ENCODE measurements around the gene CDKN2B-AS1.

Gene CDKN2B-AS1

DNA sequence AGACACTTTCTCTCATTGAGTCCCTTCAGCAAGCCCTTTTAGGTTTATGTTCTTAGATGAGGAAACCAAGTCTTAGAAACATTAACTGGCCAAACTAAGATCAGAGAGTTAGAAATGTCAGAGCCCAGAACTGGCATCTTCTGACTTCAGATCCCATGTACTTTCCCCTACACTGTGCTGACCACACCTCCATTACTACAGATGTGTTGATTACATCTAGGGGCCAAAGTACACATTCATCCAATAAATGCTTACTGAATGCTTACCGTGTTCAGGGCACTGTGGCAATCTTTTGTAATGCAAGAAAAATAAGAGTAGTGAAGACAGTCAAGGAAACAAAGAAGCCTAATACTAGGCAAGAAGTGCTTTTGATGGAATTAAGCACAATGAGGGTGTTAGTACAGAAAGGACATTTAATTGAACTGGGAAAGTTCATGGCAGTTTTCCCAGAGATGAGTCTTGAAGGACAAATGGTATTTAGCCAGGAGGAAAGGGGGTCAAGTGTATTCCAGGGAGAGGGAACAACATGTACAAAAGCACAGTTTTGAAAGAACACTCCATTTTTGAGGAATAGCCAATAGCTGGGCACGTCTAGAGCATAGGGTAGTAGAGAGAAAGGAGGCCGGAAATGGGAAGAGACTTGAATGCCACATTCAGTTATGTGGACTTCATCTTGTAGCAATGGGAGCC lies 104.2 kb downstream of the CDKN2B-AS1 start:
- DNase-seq, result no peak

DNA sequence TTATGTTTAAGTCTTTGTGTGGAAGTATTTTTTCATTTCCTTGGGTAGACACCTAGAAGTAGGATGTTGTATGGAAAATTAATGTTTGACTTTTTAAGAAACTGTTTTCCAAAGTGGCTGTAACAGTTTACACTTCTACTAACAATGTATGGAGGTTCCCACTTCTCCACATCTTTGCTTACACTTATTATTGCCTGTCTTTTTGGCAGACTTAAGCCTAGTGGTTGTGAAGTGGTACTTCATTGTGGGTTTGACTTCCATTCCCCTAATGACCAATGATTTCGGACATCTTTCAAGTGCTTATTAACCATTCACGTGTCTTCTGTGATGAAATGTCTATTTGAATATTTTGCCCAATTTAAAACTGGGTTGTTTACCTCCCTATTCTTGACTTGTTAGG lies 106.0 kb downstream of the CDKN2B-AS1 start:
- DNase-seq, result no peak

DNA sequence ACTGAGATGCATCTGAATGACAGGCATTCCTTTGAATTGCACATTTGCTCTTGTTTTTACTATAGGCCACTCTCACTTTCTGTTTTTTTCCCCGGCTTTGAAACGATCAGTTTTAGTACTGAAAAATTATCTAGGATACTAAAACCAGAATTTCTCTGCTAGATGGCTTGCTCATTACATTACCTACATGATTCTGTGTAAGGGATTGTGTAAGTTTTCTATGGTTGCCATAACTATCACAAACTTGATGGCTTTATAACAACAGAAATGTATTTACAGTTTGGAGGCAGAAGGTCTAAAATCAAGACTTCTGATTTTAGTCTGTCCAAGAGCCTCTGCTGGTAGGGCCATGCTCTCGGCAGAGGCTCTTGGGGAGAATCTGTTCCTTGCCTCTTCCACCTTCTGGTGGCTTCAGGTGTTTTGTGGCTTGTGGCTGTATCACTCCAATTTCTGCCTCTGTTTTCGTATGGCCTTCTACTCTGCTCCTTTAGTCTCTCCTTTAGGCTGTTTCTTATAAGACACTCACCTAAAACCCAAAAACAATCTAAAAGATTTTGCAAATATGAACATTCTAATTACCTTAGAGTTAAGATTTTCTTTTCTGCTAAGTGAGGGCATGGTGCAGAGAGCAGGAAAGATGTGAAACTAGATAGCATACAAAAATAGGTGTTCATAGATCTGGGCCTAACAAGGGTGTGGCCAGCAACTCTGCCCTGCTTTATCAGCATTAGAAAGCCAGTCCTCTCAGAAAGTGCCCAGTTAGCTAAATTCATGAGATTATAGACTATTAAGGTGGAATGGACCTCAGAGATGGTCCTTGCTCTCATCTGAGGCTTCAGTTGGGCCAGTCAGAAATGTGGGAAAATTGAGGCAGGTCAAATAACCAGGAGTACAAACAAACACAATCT lies 107.8 kb downstream of the CDKN2B-AS1 start:
- DNase-seq, result no peak

DNA sequence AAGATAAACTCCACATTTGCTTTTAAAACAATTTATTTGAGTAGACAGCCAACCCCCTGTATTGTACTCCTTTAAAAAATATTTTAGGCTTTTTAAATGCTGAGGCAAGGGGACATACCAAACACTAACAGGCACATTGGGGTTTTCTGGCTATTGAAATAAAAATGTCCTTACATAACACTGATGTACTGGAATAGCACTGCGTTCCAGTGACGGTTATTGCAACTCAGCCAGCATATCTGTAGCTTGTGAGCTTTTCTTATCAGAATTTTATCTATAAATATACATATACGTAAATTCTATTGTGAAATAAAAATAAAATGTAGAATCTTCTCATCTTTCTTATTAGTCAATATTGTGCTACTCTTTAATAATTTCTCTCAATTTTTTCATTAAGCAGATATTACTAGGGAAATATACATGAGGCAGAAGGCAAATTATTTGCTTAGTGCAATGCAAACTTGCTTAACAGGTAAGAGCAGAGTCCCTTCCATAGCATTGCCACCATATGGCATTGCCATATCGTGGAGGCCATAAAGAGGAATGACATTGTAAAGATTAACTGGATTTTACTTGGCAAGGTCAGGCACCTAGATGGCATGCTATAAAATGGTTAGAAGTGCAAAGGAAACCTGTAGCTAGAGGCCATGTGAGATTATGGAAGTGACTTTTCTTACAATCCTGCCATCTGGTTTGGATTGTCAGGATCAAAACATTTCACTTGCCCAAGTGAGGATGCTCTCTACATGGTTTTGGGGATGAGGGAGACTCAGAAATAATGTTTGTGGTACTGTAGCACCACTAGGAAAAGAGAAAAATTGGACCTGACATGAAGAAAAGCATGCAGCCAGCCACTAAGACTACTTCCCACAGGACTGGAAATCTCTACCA lies 109.3 kb downstream of the CDKN2B-AS1 start:
- no peak for DNase-seq

DNA sequence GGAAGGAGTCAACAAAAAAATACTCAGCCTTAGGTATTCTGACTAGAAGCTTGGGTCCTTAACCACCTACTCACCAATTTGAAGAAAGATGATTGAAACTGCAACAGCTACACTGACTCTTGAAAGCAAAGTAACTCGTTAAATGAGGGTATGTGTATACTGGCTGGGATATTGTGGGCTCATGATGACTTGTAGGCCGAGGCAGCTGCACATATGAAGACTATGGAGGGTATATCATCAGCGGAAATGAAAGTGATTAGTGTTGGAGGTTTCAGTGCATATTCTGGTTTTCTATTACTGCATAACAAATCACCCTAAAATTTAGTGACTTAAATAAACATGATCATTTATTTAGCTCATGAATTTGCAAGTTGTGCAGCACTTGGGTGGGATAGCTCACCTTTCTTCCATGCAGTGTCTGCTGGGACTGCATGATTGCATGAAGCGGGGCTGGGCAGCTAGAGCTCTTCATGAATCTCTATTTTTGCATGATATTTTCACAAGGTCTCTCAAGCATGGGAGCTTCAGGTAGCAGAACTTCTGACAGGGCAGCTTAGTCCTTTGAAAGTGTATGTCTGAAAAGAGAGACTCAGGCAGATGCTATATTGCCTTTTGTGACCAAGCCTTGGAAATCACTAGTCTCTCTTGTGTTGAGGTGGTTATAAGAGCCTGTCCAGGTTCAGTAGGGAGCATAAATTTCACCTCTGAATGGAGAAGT lies 110.6 kb downstream of the CDKN2B-AS1 start:
- no peak for DNase-seq

DNA sequence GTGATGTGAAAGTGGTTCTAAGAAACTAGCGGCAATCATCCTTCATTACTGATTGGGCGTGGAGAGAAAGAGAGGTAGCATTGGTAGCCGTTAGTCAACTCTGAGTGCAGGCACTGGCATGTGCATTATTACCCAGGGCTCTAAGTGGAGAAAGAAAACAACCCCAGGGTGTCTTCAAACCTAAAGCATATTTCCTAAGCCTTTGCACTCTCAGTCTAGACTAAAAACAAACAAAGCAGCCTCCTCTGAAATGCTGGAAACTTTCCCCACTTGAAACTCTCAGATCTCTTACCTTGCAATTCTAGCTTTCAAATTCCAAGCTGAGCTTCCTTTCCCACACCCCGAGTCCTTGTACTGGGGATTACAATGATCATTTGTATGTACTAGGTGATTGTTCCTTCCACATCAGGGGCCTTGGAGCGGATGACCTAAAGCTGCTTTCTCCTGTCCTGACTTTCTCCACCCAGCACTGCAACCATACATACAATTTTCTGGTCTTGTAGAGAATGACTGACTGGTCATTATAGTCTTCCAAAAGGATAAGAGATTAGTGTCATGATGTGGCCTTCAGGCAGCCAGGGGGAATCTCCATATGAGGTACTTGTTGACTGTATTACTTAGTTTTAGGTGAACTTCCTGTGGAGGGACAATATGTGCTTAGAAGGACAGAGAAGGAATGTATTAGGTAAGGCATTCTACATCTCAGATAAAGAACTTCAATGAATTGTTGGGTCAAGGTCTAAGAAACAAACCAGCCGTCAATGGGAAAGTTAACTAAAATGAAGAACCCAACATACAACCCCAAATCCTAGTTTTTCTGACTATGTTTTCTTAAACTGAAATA lies 112.8 kb downstream of the CDKN2B-AS1 start:
- no peak for DNase-seq

DNA sequence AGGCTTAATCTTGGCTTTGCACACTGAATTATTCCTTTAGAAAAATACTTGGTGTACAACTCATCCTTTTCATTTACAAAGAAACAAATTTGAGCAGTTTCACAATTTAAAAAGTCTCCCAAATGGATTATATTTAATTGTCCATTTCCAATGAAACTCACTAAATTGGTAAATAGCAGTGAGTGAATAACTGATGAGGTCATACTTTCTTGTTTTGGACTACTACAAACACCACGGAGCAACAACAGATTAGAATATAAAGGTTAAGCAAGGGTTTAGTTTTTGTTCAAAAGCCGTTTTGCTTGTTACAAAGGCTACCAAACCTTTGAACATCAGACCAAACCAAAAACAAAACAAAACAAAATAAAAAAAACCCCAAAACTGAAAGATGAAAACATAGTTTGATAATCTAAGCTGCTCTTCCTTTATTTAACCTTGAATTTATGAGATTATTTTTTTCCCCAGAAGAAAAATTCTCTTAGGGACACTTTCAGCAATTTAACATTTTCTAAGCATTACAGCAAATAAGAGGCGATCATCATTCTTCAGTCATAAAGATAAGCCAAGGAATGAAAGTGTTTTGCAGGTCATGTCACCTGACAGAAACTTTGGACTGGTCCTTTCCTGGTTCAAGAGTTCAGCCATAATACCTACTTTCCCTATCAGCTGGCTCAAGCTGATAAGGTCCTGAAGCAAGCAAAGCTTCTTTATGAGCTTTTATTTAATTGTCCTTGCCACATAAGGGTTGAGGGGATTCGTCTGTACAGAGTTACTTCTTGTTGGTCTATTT lies 114.2 kb downstream of the CDKN2B-AS1 start:
- no peak for DNase-seq

DNA sequence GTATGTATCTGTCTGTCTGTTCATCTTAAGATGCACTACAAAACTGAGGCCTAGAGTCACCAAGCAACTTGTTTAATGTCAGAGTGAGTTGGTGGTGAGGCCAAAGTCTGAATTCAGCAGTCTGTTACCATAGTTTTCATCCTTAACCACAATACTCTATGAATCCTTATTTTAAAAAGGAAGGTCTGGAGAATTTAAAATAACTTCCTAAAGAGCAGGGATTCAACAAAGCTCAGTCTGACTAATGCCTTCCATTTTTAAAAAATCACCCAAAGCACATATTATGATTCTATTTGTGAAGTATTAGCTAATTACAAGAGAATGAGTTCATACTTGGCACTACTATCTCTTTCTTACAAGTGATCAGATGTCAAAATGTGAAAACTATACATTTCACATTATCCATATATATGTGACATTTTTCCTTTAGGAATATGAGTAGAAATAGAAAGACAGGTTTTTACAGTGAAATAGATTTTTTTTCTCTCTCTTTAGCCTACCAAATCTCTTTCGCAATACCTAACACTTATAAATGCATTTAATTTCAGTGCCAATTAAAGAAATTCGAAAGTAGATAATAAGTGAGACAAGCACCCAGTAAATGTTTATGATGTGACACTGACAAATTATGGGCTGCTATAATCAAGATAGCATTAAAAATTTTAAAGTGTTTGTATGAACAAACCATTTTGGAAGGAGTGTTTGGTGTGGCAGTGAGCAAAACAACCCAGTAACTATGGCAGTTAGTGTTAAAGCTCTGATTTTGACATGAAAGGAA lies 116.8 kb downstream of the CDKN2B-AS1 start:
- DNase-seq, result no peak

DNA sequence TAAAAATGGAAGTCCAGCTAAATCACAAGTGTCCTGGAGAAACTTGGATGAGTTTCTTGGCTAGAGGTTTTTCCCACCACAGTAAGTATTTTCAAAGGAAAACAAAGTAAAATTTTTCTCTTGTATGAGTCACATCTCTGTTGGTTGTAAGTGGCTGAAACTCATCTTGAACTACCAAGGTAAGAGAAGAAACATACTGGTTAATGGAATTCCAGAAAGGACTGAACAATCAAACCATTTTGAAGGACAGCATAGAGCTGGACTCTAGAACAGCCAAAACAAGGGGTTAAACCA lies 117.3 kb downstream of the CDKN2B-AS1 start:
- no peak for DNase-seq

DNA sequence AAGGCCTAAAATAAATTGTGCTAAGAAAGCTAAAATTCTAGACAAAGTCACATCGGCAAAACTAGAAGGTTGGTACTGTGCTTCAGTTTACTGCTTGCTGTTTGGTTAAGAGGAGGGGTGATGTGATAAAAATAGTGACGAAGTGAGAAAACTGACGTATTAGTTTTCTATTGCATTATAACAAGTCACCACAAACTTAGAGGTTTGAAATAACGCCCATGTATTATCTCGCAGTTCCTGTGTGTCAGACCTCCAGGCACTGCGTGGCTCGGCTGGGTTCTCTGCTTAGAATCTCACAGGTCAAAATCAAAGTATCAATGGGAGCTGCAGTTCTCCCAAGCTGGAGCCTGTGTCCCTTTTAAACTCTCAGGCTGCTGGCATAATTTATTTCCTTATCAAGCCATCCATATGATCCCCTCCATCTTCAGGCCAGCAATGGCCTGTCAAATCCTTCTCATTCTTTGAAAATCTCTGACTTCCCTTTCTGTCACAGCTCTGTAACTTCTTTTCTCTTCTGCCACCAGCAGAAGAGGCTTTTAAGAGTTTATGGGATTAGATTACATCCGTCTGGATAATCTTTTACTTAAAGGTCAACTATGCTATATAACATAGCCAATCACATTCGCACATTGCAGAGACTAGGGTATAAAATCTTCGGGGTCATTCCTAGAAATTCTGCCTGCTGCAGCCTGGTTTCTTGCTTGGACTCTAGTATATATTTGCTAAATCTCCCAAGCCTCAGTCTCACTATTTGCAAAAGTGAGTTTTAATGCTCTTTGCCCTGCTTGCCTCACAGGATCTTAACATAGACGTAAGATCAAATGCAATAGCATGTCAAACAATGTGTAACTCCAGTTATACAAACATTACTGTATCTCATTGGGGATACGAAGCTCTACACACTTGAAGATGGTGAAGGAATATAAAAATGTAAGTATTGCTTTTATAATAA lies 118.6 kb downstream of the CDKN2B-AS1 start:
- DNase-seq, result no peak

DNA sequence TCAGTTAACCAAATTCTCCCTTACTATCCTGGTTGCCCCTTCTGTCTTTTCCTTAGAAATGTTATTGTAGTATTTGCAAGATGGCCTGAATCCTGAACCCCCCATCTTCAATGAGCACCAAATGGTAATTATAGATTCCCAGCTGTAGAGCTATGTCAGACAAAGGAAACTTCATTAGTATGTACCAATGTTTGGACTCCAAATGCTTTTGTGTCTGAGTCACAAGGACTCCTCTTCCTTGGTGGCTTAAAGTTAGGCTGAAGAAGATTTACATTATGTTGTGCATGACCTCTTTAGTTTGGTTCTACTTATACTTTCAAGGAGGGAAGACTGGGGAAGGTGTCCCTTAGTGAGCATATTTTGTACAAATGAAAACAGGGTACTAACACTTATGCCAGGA lies 120.4 kb downstream of the CDKN2B-AS1 start:
- DNase-seq, result no peak

DNA sequence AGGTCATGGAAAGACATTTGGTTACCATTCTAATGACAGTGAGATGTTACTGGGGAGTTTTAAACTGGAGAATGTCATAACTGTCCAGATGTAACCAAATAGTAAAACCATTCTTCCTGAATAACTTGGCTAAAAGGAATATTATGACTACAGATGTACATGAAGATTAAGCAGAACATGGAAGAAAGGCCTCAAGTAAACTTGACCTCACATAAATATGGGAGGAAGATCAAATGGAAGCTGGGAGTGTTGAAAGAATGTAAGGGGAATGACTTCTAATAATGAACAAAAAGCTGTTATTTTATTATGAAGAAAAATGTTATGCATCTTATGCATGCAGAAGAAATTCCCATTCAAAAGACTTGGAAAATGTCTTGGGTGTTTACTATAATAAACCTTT lies 122.2 kb downstream of the CDKN2B-AS1 start:
- no peak for DNase-seq

DNA sequence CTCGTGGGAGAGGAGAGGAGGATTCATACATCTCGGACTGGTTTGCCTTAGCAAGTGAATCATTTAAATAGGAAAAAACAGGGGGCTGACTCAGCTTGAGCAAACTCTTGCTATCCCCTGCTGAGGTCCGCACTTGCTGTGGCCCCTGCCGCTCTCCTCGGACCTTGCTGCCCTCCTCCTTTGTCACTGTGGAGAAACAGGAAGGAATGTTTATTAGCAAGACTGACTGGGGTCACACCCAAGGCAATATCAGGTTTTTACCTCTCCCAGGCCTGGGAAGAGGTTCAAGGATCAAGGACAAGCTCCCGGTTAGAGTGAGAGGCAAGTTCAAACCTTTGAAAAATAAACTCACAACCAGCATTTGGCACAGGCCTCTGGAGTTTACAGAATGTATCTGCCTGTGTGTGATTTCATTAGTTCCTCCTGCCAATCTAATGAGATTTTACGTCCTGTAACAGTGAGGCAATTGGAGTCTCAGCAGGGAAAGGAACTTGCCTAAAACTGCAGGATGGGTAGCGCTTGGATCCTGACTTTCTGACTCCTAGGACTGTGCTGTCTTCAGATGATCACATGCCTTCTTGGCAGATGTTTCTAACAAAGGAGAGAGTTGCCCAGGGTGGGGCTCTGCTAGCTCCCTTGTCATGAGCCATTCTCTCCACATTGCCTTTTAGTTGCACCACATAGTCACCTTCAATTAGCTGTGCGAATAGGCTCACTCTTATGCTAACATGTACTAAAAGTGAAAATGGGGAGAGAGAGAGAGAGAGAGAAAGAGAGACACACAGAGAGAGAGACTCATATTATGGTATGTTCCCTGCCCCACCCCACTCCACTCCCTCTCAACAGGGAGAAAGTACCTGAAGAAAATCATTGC lies 123.2 kb downstream of the CDKN2B-AS1 start:
- DNase-seq, result no peak

DNA sequence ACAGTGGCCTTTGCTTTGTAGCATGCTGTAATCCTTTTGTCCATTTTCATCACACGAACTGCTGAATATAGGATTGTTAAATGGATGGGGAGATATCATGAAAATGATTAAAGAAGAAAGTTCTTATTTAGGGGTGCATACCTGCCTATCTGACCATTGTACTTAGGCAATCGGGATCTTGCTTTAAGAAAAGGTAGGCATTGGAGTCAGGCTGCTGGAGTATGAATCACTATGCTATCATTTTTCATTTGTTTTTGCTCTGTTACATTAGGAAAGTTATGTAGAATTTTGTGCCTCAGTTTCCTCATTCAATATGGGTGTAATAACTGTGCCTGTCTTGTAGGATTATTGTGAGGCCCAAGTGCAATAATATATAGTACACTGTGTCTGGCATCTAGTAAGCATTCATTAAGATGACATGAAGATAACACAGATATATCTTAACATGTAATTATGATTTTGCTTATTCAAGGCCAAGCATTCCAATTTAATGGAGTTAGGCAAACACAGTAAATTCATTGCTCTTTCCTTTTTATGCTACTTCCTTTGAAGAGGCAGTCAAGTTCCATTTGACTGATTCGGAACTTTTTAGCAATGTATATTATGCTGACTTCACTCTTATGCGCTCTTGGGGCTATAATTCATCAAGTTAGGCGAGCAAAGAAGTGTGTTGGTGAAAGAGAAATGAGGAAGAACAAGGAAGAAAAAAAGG lies 124.4 kb downstream of the CDKN2B-AS1 start:
- DNase-seq, result no peak

DNA sequence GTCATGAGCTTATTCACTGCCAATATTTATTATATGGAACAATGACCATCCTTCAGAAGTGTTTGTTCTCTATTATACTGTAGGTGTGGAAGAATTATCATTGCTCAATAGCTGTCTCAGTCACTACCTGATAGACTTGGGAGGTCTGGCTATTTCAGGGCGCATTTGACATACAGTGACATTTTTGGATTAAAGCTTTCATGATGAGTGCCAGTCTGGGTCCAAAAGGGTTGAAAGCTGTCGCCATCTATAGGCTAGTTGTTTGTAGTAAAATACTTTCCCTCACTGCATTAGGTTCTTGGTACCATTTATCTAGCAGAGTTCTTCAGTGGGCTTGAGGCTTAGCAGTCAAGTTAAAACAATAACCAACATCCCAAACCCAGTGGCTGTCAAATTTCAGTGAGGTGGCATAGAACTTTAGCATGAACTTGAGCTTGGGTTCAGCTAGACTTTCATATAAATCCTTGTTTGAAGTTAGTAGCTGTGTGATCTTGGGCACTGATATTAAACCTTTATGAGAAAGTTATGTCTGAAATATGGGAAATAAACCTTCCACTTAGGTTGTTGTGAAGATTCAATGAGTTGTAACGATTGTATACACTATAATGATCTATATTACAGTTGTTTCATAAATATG lies 125.0 kb downstream of the CDKN2B-AS1 start:
- no peak for DNase-seq

DNA sequence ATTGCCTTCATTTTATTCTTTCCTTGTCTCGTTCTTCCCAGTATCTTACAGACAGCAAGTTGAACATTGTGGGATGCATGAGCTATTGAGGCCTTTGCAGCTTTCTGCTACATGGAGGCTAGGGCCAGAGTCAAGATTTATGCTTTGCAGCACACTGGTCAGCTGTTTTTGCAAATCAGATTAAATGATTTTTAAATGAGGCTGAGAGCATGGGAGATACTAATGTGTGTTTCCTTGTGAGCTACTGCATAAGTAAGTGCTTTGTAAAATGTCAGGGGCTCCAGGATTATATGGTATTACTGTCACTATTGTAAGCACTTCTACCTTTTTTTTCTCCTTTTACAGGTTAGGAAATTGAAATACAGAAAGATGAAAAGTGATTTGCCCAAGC lies 125.6 kb downstream of the CDKN2B-AS1 start:
- no peak for DNase-seq

DNA sequence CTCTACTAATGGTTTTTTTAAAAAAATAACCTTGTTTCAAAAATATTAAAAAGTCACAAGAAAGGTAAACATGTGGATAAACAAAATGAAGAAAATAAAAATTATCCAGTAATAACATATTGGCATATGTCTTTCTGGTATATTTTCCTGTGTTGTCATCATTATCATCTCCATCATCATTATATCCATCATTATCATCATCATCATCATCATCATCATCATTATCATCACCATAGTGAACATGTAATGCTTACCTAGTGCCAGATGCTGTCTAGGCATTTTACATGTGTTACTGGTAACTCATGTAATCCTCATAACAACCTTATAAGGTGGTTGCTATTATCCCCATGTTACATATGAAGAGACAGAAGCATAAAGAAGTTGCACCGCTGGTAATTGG lies 126.0 kb downstream of the CDKN2B-AS1 start:
- no peak for DNase-seq

Measured in activated CD8-positive, alpha-beta memory T cell treated with anti-CD3 and anti-CD28 coated beads for 24 hours (primary cell).